Karpas-422 (cell line): Measurements from ENCODE around the gene EML1. TPM values are rescaled to one million over a fixed set of nuclear protein-coding genes. Genes with fewer than 3 reads are reported as not detected.

Source experiments
- DNase-seq: peaks from one replicate; pipeline ENCODE4 v3.0.0-alpha.2; 2015
- H2AFZ ChIP-seq: fragments of 200-600 bp; sonication (generic); 2 replicates; pipeline ENCODE4 v1.6.1; 2014; ENCODE audit warnings: antibody characterized with exemption, low read length, mixed read lengths
- H3K27ac ChIP-seq: fragments of 200-600 bp; sonication (generic); 2 replicates; pipeline ENCODE4 v1.5.1; 2014; ENCODE audit warnings: mild to moderate bottlenecking, low read length, moderate library complexity
- H3K27me3 ChIP-seq: fragments of 200-600 bp; sonication (generic); 2 replicates; pipeline ENCODE4 v1.6.1; 2014; ENCODE audit warnings: low read length, mixed read lengths
- H3K36me3 ChIP-seq: fragments of 200-600 bp; sonication (generic); 2 replicates; pipeline ENCODE4 v1.6.1; 2014; ENCODE audit warnings: low read length, mixed read lengths; ENCODE audit not compliant: insufficient read depth
- H3K4me1 ChIP-seq: fragments of 200-600 bp; sonication (generic); 2 replicates; pipeline ENCODE4 v1.6.1; 2014; ENCODE audit warnings: mild to moderate bottlenecking, low read length, mixed read lengths
- H3K4me2 ChIP-seq: fragments of 200-600 bp; sonication (generic); 2 replicates; pipeline ENCODE4 v1.6.1; 2014; ENCODE audit warnings: low read length, low read depth, mild to moderate bottlenecking; ENCODE audit not compliant: poor library complexity, severe bottlenecking
- H3K4me3 ChIP-seq: fragments of 200-600 bp; sonication (generic); 2 replicates; pipeline ENCODE4 v1.5.1; 2014; ENCODE audit warnings: mild to moderate bottlenecking, antibody characterized with exemption, low read length, mixed read lengths
- H3K79me2 ChIP-seq: fragments of 200-600 bp; sonication (generic); 2 replicates; pipeline ENCODE4 v1.6.1; 2014; ENCODE audit warnings: mild to moderate bottlenecking, low read length, mixed read lengths
- H3K9ac ChIP-seq: fragments of 200-600 bp; sonication (generic); 2 replicates; pipeline ENCODE4 v1.6.0; 2014; ENCODE audit warnings: low read length
- H3K9me2 ChIP-seq: fragments of 200-600 bp; sonication (generic), shearing (Covaris generic); replicated peaks from 2 replicates; pipeline ENCODE4 v1.6.0; 2014; ENCODE audit warnings: mild to moderate bottlenecking, low read length, moderate library complexity; ENCODE audit not compliant: insufficient read depth
- H3K9me3 ChIP-seq: fragments of 300-700, 200-600 bp; sonication (generic); 2 replicates; pipeline ENCODE4 v1.6.1; 2014; ENCODE audit warnings: low read length, mixed read lengths
- H4K20me1 ChIP-seq: fragments of 200-600 bp; sonication (generic); 2 replicates; pipeline ENCODE4 v1.6.1; 2014; ENCODE audit warnings: mild to moderate bottlenecking, antibody characterized with exemption, low read length, low read depth; ENCODE audit not compliant: insufficient read depth
- total RNA-seq: library from RNA; depleted of rRNA; stranded (reverse); fragments of >200 nt; shearing (Covaris generic); gene quantifications from 2 replicates; pipeline ENCODE4 v1.2.3, GENCODE V29; 2014; ENCODE audit warnings: low replicate concordance

Gene EML1
- total RNA-seq, 1 experiment from 2014 or later, result not detected

GRCh38 chr14:99790978-99791376 is 2.2 kb upstream of the EML1 start:
- Histone ChIP-seq H3K27ac (no peak overlapping the region), H3K79me2 (no peaks in the 10 kb centered on the region), H3K4me3 (no peak overlapping the region), H3K27me3 (no peaks in the 10 kb centered on the region; the same call in 1 of the 2 replicates), H3K9ac (no peak overlapping the region), H3K9me2 (no peaks in the 10 kb centered on the region), H3K36me3 (no peaks in the 10 kb centered on the region), H3K4me1 (no peaks in the 10 kb centered on the region), H4K20me1 (no peaks in the 10 kb centered on the region), H3K4me2 (no peak overlapping the region), H2AFZ (no peak overlapping the region), H3K9me3 (no peaks in the 10 kb centered on the region)
- no peak for DNase-seq

- no peaks in the 10 kb centered on the region for H4K20me1 ChIP-seq
- H3K36me3 ChIP-seq, result no peaks in the 10 kb centered on the region
- no peak overlapping the region for H3K9ac ChIP-seq
- H3K9me2 ChIP-seq, result no peaks in the 10 kb centered on the region
- H3K27me3 ChIP-seq, result no peaks in the 10 kb centered on the region; the same call in 1 of the 2 replicates
- no peak overlapping the region for H3K27ac ChIP-seq
- H3K79me2 ChIP-seq, result no peaks in the 10 kb centered on the region
- no peak overlapping the region for H3K4me3 ChIP-seq
- H2AFZ ChIP-seq, result no peak overlapping the region
- H3K4me1 ChIP-seq, result no peaks in the 10 kb centered on the region
- DNase-seq, result no peak
- H3K9me3 ChIP-seq, result no peaks in the 10 kb centered on the region
- no peak overlapping the region for H3K4me2 ChIP-seq
Observed at GRCh38 chr14:99791476-99792209, 1.6 kb upstream of the EML1 start.

GRCh38 chr14:99792210-99792535 is 1.0 kb upstream of the EML1 start:
- no peak overlapping the region for H3K9ac ChIP-seq
- H3K4me3 ChIP-seq, result no peak overlapping the region
- H3K9me2 ChIP-seq, result no peaks in the 10 kb centered on the region
- no peak overlapping the region for H3K4me2 ChIP-seq
- DNase-seq, result no peak
- no peaks in the 10 kb centered on the region for H3K79me2 ChIP-seq
- H2AFZ ChIP-seq, result no peak overlapping the region
- no peaks in the 10 kb centered on the region; the same call in 1 of the 2 replicates for H3K27me3 ChIP-seq
- no peaks in the 10 kb centered on the region for H3K9me3 ChIP-seq
- H4K20me1 ChIP-seq, result no peaks in the 10 kb centered on the region
- no peaks in the 10 kb centered on the region for H3K4me1 ChIP-seq
- H3K36me3 ChIP-seq, result no peaks in the 10 kb centered on the region
- H3K27ac ChIP-seq, result no peak overlapping the region

GRCh38 chr14:99792551-99793212 is 531 bp upstream of the EML1 start:
- no peak overlapping the region for H3K4me3 ChIP-seq

GRCh38 chr14:99794151-99794780 is 1.1 kb downstream of the EML1 start:
- Histone ChIP-seq H4K20me1 (no peaks in the 10 kb centered on the region), H3K4me2 (no peak overlapping the region), H3K9me2 (no peaks in the 10 kb centered on the region), H3K36me3 (no peaks in the 10 kb centered on the region), H3K27ac (no peak overlapping the region), H3K4me1 (no peaks in the 10 kb centered on the region), H3K79me2 (no peaks in the 10 kb centered on the region), H2AFZ (no peak overlapping the region), H3K4me3 (no peak overlapping the region), H3K27me3 (no peaks in the 10 kb centered on the region; the same call in 1 of the 2 replicates), H3K9ac (no peak overlapping the region), H3K9me3 (no peaks in the 10 kb centered on the region)
- DNase-seq, result no peak

More at GRCh38 chr14:99792551-99793212, 531 bp upstream of the EML1 start:
- Histone ChIP-seq H3K79me2 (no peaks in the 10 kb centered on the region), H3K4me1 (no peaks in the 10 kb centered on the region), H3K9me3 (no peaks in the 10 kb centered on the region), H3K27ac (no peak overlapping the region), H3K36me3 (no peaks in the 10 kb centered on the region), H4K20me1 (no peaks in the 10 kb centered on the region), H3K9ac (no peak overlapping the region), H3K9me2 (no peaks in the 10 kb centered on the region), H3K27me3 (no peaks in the 10 kb centered on the region; the same call in 1 of the 2 replicates), H2AFZ (no peak overlapping the region), H3K4me2 (no peak overlapping the region)
- DNase-seq, result no peak

- H3K27me3 ChIP-seq, result no peaks in the 10 kb centered on the region; the same call in 1 of the 2 replicates
- no peaks in the 10 kb centered on the region for H4K20me1 ChIP-seq
- H3K9me3 ChIP-seq, result no peaks in the 10 kb centered on the region
- H3K79me2 ChIP-seq, result no peaks in the 10 kb centered on the region
- no peak overlapping the region for H3K4me3 ChIP-seq
- H3K4me2 ChIP-seq, result no peak overlapping the region
- DNase-seq, result no peak
- no peak overlapping the region for H3K27ac ChIP-seq
- H3K36me3 ChIP-seq, result no peaks in the 10 kb centered on the region
- H3K9ac ChIP-seq, result no peak overlapping the region
- H2AFZ ChIP-seq, result no peak overlapping the region
- no peaks in the 10 kb centered on the region for H3K9me2 ChIP-seq
- H3K4me1 ChIP-seq, result no peaks in the 10 kb centered on the region
Observed at GRCh38 chr14:99795046-99795445, 1.8 kb downstream of the EML1 start.

- Histone ChIP-seq H3K9me3 (no peaks in the 10 kb centered on the region), H2AFZ (no peak overlapping the region), H3K27me3 (no peaks in the 10 kb centered on the region; the same call in 1 of the 2 replicates), H3K9ac (no peak overlapping the region), H4K20me1 (no peaks in the 10 kb centered on the region), H3K4me2 (no peak overlapping the region), H3K4me1 (no peaks in the 10 kb centered on the region), H3K9me2 (no peaks in the 10 kb centered on the region), H3K4me3 (no peak overlapping the region), H3K36me3 (no peaks in the 10 kb centered on the region), H3K79me2 (no peaks in the 10 kb centered on the region), H3K27ac (no peak overlapping the region)
- no peak for DNase-seq
Observed at GRCh38 chr14:99797231-99797630, 4.0 kb downstream of the EML1 start.

- no peak overlapping the region for H3K27ac ChIP-seq
- no peaks in the 10 kb centered on the region for H3K4me1 ChIP-seq
- no peaks in the 10 kb centered on the region for H4K20me1 ChIP-seq
- DNase-seq, result no peak
- H3K79me2 ChIP-seq, result no peaks in the 10 kb centered on the region
- H2AFZ ChIP-seq, result no peak overlapping the region
- H3K9me2 ChIP-seq, result no peaks in the 10 kb centered on the region
- H3K36me3 ChIP-seq, result no peaks in the 10 kb centered on the region
- no peaks in the 10 kb centered on the region for H3K9me3 ChIP-seq
- no peaks in the 10 kb centered on the region for H3K27me3 ChIP-seq
- H3K4me3 ChIP-seq, result no peak overlapping the region
- H3K9ac ChIP-seq, result no peak overlapping the region
- no peak overlapping the region for H3K4me2 ChIP-seq
Observed at GRCh38 chr14:99800781-99801180, 7.6 kb downstream of the EML1 start.
